ENCODE data around the gene ADAR. TPM values are rescaled to one million over a fixed set of nuclear protein-coding genes. Genes with fewer than 3 reads are reported as not detected.

ADAR gene
- total RNA-seq, 4 donors from 2014 or later = 81.5 to 140 (median 110) TPM

DNA sequence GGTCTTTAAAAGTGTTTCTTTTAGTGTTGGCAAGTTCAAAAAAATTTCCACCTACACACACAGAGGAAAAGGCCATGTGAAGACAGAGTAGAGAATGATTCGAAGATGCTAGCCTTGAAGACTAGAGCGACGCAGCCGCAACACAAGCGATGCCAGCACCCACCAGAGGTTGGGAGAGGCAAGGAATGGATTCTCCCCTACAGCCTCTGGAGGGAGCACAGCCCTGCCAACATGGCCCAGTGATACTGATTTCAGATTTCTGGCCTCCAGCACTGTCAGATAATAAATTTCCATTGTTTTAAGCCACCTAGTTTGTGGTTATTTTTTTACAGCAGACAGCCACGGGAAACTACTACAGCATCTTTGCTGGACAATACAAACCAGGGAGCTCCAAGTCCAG lies 6.9 kb upstream of the ADAR start:
- TF ChIP-seq, protein P1, sequence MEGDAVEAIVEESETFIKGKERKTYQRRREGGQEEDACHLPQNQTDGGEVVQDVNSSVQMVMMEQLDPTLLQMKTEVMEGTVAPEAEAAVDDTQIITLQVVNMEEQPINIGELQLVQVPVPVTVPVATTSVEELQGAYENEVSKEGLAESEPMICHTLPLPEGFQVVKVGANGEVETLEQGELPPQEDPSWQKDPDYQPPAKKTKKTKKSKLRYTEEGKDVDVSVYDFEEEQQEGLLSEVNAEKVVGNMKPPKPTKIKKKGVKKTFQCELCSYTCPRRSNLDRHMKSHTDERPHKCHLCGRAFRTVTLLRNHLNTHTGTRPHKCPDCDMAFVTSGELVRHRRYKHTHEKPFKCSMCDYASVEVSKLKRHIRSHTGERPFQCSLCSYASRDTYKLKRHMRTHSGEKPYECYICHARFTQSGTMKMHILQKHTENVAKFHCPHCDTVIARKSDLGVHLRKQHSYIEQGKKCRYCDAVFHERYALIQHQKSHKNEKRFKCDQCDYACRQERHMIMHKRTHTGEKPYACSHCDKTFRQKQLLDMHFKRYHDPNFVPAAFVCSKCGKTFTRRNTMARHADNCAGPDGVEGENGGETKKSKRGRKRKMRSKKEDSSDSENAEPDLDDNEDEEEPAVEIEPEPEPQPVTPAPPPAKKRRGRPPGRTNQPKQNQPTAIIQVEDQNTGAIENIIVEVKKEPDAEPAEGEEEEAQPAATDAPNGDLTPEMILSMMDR (IDR thresholded peaks at IDR 0.05) = no peak
- TF ChIP-seq EP300 (IDR thresholded peaks at IDR 0.05; ENCODE audit: low read depth) (no peak), POLR2A (IDR thresholded peaks at IDR 0.05) (no peak), POLR2AphosphoS5 (IDR thresholded peaks at IDR 0.05) (no peak)
- intact Hi-C loops (cut with DNase I; ENCODE audit: low total_unique reads) (no loop called here), in situ Hi-C loops (cut with MboI; ENCODE audit: low pct_ligation_motif_present in 1 of 4, low pct_unique_long_range_greater_than_20kb in 1 of 4, low sequenced_read_pairs in 3 of 4) (no loop called here)
- no peak for DNase-seq
- no peaks in the 10 kb centered on the region for H3K4me1 ChIP-seq
- H3K9me3 ChIP-seq = no peaks in the 10 kb centered on the region
- H3K27me3 ChIP-seq = no peaks in the 10 kb centered on the region
- no peaks in the 10 kb centered on the region for H3K36me3 ChIP-seq
- H3K27ac ChIP-seq = no peak overlapping the region
- 82 to 86% methylated on average over 3 to 6 of the region's 6 CpGs for WGBS, 2 donors (ENCODE audit: low coverage in 1 of 2)
- no peak overlapping the region for H3K4me3 ChIP-seq

DNA sequence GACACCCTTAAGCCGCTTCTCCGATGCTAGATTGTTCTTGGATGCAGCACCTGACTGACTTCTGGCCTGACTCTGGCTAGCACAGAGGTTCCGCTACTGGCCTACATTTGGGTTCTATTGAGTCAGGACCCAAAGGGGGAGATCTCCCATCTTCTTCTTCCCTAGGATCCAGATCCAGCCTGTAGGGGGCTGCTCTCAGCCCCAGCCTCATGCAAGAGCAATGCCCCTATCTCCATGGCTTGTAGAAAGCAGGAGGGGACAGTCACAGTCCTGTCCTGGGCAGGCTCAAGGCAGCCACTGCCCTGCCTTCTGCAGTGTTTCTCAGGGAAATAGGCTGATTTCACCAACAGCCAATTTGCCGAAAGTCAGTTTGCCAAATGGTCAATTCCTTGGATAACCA lies 6.3 kb upstream of the ADAR start:
- 96 to 100% methylated on average over 4 of the region's 4 CpGs for WGBS, 2 donors (ENCODE audit: low coverage in 1 of 2)
- in situ Hi-C loops (cut with MboI; ENCODE audit: low pct_ligation_motif_present in 1 of 4, low pct_unique_long_range_greater_than_20kb in 1 of 4, low sequenced_read_pairs in 3 of 4) (no loop called here), intact Hi-C loops (cut with DNase I; ENCODE audit: low total_unique reads) (no loop called here)

GRCh38 chr1:154611150-154611862 lies 3.3 kb upstream of the ADAR start:
- in situ Hi-C loops (cut with MboI; ENCODE audit: low pct_ligation_motif_present in 1 of 4, low pct_unique_long_range_greater_than_20kb in 1 of 4, low sequenced_read_pairs in 3 of 4) = no loop called here
- no peak for DNase-seq
- Histone ChIP-seq H3K27ac (no peak overlapping the region), H3K36me3 (no peaks in the 10 kb centered on the region), H3K27me3 (no peaks in the 10 kb centered on the region), H3K4me1 (peaks cover 8 to 21% (median 16%) of the 10 kb centered on the region in 4 donors), H3K9me3 (no peaks in the 10 kb centered on the region), H3K4me3 (no peak overlapping the region)
- intact Hi-C loops (cut with DNase I; ENCODE audit: low total_unique reads) = no loop called here
- no peak for TF ChIP-seq EP300 (IDR thresholded peaks at IDR 0.05; ENCODE audit: low read depth)
- no peak for TF ChIP-seq POLR2A (IDR thresholded peaks at IDR 0.05)
- no peak for TF ChIP-seq POLR2AphosphoS5 (IDR thresholded peaks at IDR 0.05)
- TF ChIP-seq, protein P1 (IDR thresholded peaks at IDR 0.05) = no peak
- WGBS, 2 donors (ENCODE audit: low coverage in 1 of 2) = 69 to 72% methylated on average over 10 of the region's 10 CpGs

More for the DNA sequence above, 6.3 kb upstream of the ADAR start:
- no peak overlapping the region for H3K27ac ChIP-seq
- no peak for DNase-seq
- H3K4me1 ChIP-seq = peaks cover 0 to 4% (median 4%) of the 10 kb centered on the region in 4 donors
- no peak overlapping the region for H3K4me3 ChIP-seq
- H3K27me3 ChIP-seq = no peaks in the 10 kb centered on the region
- no peaks in the 10 kb centered on the region for H3K9me3 ChIP-seq
- no peaks in the 10 kb centered on the region for H3K36me3 ChIP-seq
- TF ChIP-seq POLR2A (IDR thresholded peaks at IDR 0.05) (no peak), EP300 (IDR thresholded peaks at IDR 0.05; ENCODE audit: low read depth) (no peak), POLR2AphosphoS5 (IDR thresholded peaks at IDR 0.05) (no peak)
- TF ChIP-seq, protein P1 (IDR thresholded peaks at IDR 0.05) = no peak

- Histone ChIP-seq H3K4me1 (peaks cover 21 to 34% (median 26%) of the 10 kb centered on the region in 4 donors), H3K9me3 (no peaks in the 10 kb centered on the region), H3K27me3 (no peaks in the 10 kb centered on the region), H3K27ac (peak overlapping the region; percentile 91 to 99 (median 98)), H3K4me3 (peak overlapping the region in 1 of 4 donors; percentile 66), H3K36me3 (no peaks in the 10 kb centered on the region)
- peak; percentile 27 for DNase-seq
- 66 to 84% methylated on average over 3 to 12 of the region's 12 CpGs for WGBS, 2 donors (ENCODE audit: low coverage in 1 of 2)
- in situ Hi-C loops (cut with MboI; ENCODE audit: low pct_ligation_motif_present in 1 of 4, low pct_unique_long_range_greater_than_20kb in 1 of 4, low sequenced_read_pairs in 3 of 4) (no loop called here), intact Hi-C loops (cut with DNase I; ENCODE audit: low total_unique reads) (no loop called here)
- TF ChIP-seq POLR2AphosphoS5 (IDR thresholded peaks at IDR 0.05) (no peak), POLR2A (IDR thresholded peaks at IDR 0.05) (no peak), EP300 (IDR thresholded peaks at IDR 0.05; ENCODE audit: low read depth) (no peak)
- TF ChIP-seq, protein P1 (IDR thresholded peaks at IDR 0.05) = no peak
Observed at GRCh38 chr1:154609398-154610380, 1.7 kb upstream of the ADAR start.
